ENCODE data around the gene PTPRG. TPM values are rescaled to one million over a fixed set of nuclear protein-coding genes. Genes with fewer than 3 reads are reported as not detected.

The PTPRG gene
- total RNA-seq, 1 donor: 148 TPM

- no peak overlapping the region for H3K27ac ChIP-seq (ENCODE audit: low read depth, low read length)
- H3K79me2 ChIP-seq (ENCODE audit: insufficient read depth, low read length): peaks cover 10% of the 10 kb centered on the region
- no peaks in the 10 kb centered on the region for H3K9me3 ChIP-seq (ENCODE audit: low read depth, low read length)
- peak overlapping the region; percentile 68 for H3K4me2 ChIP-seq (ENCODE audit: insufficient read depth, low read length)
- H3K36me3 ChIP-seq (ENCODE audit: insufficient read depth, low read length): no peaks in the 10 kb centered on the region
- peak overlapping the region; percentile 35 for H3K4me3 ChIP-seq (ENCODE audit: insufficient read depth, low read length)
- peak overlapping the region; percentile 20 for H2AFZ ChIP-seq (ENCODE audit: low read length)
- DNase-seq (ENCODE audit: insufficient read length, low spot score, missing footprints): no peak
- peaks cover 7% of the 10 kb centered on the region for H3K4me1 ChIP-seq (ENCODE audit: insufficient read depth, low read length)
- no peak for TF ChIP-seq CTCF (IDR thresholded peaks at IDR 0.05; ENCODE audit: extremely low read depth, low read depth, low read length)
- H4K20me1 ChIP-seq (ENCODE audit: insufficient read depth, low read length): no peaks in the 10 kb centered on the region
- no peaks in the 10 kb centered on the region for H3K27me3 ChIP-seq (ENCODE audit: insufficient read depth, low read length)
These were observed 279.9 kb downstream of the PTPRG start for GRCh38 chr3:61841111-61841845.

- H3K36me3 ChIP-seq (ENCODE audit: insufficient read depth, low read length): no peaks in the 10 kb centered on the region
- H3K4me1 ChIP-seq (ENCODE audit: insufficient read depth, low read length): peaks cover 7% of the 10 kb centered on the region
- peak overlapping the region; percentile 35 for H3K4me3 ChIP-seq (ENCODE audit: insufficient read depth, low read length)
- H3K27ac ChIP-seq (ENCODE audit: low read depth, low read length): no peak overlapping the region
- peaks cover 7% of the 10 kb centered on the region for H3K79me2 ChIP-seq (ENCODE audit: insufficient read depth, low read length)
- H2AFZ ChIP-seq (ENCODE audit: low read length): no peak overlapping the region
- no peak for DNase-seq (ENCODE audit: insufficient read length, low spot score, missing footprints)
- TF ChIP-seq CTCF (IDR thresholded peaks at IDR 0.05; ENCODE audit: extremely low read depth, low read depth, low read length): no peak
- H3K9me3 ChIP-seq (ENCODE audit: low read depth, low read length): no peaks in the 10 kb centered on the region
- no peaks in the 10 kb centered on the region for H4K20me1 ChIP-seq (ENCODE audit: insufficient read depth, low read length)
- H3K4me2 ChIP-seq (ENCODE audit: insufficient read depth, low read length): peak overlapping the region; percentile 68
- no peaks in the 10 kb centered on the region for H3K27me3 ChIP-seq (ENCODE audit: insufficient read depth, low read length)
These were observed 280.6 kb downstream of the PTPRG start for GRCh38 chr3:61841988-61842387.

- Histone ChIP-seq H3K4me2 (ENCODE audit: insufficient read depth, low read length) (no peak overlapping the region), H3K9me3 (ENCODE audit: low read depth, low read length) (no peaks in the 10 kb centered on the region), H3K4me3 (ENCODE audit: insufficient read depth, low read length) (no peak overlapping the region), H3K27me3 (ENCODE audit: insufficient read depth, low read length) (no peaks in the 10 kb centered on the region), H3K27ac (ENCODE audit: low read depth, low read length) (no peak overlapping the region), H4K20me1 (ENCODE audit: insufficient read depth, low read length) (no peaks in the 10 kb centered on the region), H3K36me3 (ENCODE audit: insufficient read depth, low read length) (no peaks in the 10 kb centered on the region), H3K79me2 (ENCODE audit: insufficient read depth, low read length) (peaks cover 7% of the 10 kb centered on the region), H2AFZ (ENCODE audit: low read length) (no peak overlapping the region), H3K4me1 (ENCODE audit: insufficient read depth, low read length) (peaks cover 25% of the 10 kb centered on the region)
- no peak for DNase-seq (ENCODE audit: insufficient read length, low spot score, missing footprints)
- no peak for TF ChIP-seq CTCF (IDR thresholded peaks at IDR 0.05; ENCODE audit: extremely low read depth, low read depth, low read length)
These were observed 283.0 kb downstream of the PTPRG start for GRCh38 chr3:61844346-61844745.

GRCh38 chr3:61846488-61846887 is 285.1 kb downstream of the PTPRG start:
- Histone ChIP-seq H4K20me1 (ENCODE audit: insufficient read depth, low read length) (no peaks in the 10 kb centered on the region), H3K4me2 (ENCODE audit: insufficient read depth, low read length) (no peak overlapping the region), H3K4me3 (ENCODE audit: insufficient read depth, low read length) (no peak overlapping the region), H3K27ac (ENCODE audit: low read depth, low read length) (no peak overlapping the region), H2AFZ (ENCODE audit: low read length) (no peak overlapping the region), H3K27me3 (ENCODE audit: insufficient read depth, low read length) (no peaks in the 10 kb centered on the region), H3K36me3 (ENCODE audit: insufficient read depth, low read length) (no peaks in the 10 kb centered on the region), H3K79me2 (ENCODE audit: insufficient read depth, low read length) (peaks cover 17% of the 10 kb centered on the region), H3K9me3 (ENCODE audit: low read depth, low read length) (no peaks in the 10 kb centered on the region), H3K4me1 (ENCODE audit: insufficient read depth, low read length) (peaks cover 24% of the 10 kb centered on the region)
- DNase-seq (ENCODE audit: insufficient read length, low spot score, missing footprints): no peak
- TF ChIP-seq CTCF (IDR thresholded peaks at IDR 0.05; ENCODE audit: extremely low read depth, low read depth, low read length): no peak

All from osteoblast (primary cell).